ENCODE data around the gene FAM219A.
"Not testable (repeated sequence)": the region's sequence is repeated elsewhere in the genome, so short reads cannot be mapped to it uniquely, and the experiment has no call there.

DNA sequence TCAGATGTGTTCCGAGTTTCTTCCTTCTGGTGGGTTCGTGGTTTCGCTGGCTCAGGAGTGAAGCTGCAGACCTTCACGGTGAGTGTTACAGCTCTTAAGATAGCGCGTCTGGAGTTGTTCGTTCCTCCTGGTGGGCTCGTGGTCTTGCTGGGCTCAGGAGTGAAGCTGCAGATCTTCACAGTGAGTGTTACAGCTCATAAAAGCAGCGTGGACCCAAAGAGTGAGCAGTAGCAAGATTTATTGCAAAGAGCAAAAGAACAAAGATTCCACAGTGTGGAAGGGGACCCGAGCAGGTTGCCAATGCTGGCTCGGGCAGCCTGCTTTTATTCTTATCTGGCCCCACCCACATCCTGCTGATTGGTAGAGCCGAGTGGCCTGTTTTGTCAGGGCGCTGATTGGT, 23.2 kb upstream of the FAM219A start:
- TF ChIP-seq CTCF (IDR thresholded peaks at IDR 0.05; ENCODE audit: low read depth, low read length): not testable (repeated sequence)
- TF ChIP-seq, protein P1, sequence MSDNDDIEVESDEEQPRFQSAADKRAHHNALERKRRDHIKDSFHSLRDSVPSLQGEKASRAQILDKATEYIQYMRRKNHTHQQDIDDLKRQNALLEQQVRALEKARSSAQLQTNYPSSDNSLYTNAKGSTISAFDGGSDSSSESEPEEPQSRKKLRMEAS (IDR thresholded peaks at IDR 0.05; ENCODE audit: low read depth, low read length): not testable (repeated sequence)
